Endodermal cell (in vitro differentiated cells): ENCODE results near the gene SERPINI2. TPM values are rescaled to one million over a fixed set of nuclear protein-coding genes. Genes with fewer than 3 reads are reported as not detected.

ENCODE experiments used
- DNase-seq: peaks from one replicate; pipeline ENCODE4 v3.0.0-alpha.2; 2017
- H3K27ac ChIP-seq: 2 replicates; pipeline ENCODE4 v1.5.1; 2013; ENCODE audit warnings: mild to moderate bottlenecking, low read depth, low read length, moderate library complexity
- H3K27me3 ChIP-seq: 2 replicates; pipeline ENCODE4 v1.6.1; 2013; ENCODE audit warnings: mild to moderate bottlenecking, low read length, moderate library complexity; ENCODE audit not compliant: insufficient read depth, control insufficient read depth, poor library complexity, severe bottlenecking
- H3K36me3 ChIP-seq: 2 replicates; pipeline ENCODE4 v1.7.0; 2013; ENCODE audit warnings: mild to moderate bottlenecking, low read length, moderate library complexity; ENCODE audit not compliant: control insufficient read depth, insufficient read depth
- H3K4me1 ChIP-seq: one replicate; pipeline ENCODE4 v1.7.0; 2013; ENCODE audit warnings: low read length; ENCODE audit not compliant: control insufficient read depth, insufficient read depth
- H3K4me3 ChIP-seq: 2 replicates; pipeline ENCODE4 v1.5.1; 2013; ENCODE audit warnings: mild to moderate bottlenecking, low read length, moderate library complexity
- H3K9ac ChIP-seq: 2 replicates; pipeline ENCODE4 v1.6.1; 2013; ENCODE audit warnings: mild to moderate bottlenecking, low read length, moderate library complexity; ENCODE audit not compliant: poor library complexity, severe bottlenecking; ENCODE audit errors: extremely low read depth
- H3K9me3 ChIP-seq: 2 replicates; pipeline ENCODE4 v1.6.1; 2013; ENCODE audit warnings: mild to moderate bottlenecking, low read length, moderate library complexity; ENCODE audit not compliant: control insufficient read depth
- H3K27ac Mint-ChIP-seq: 2 replicates; pipeline ENCODE4 v1.8.0; 2020; ENCODE audit warnings: mixed read lengths
- H3K27me3 Mint-ChIP-seq: 2 replicates; pipeline ENCODE4 v1.8.0; 2021; ENCODE audit warnings: mild to moderate bottlenecking, mixed read lengths; ENCODE audit not compliant: insufficient read depth
- H3K36me3 Mint-ChIP-seq: 2 replicates; pipeline ENCODE4 v1.8.0; 2020; ENCODE audit warnings: low read depth, mixed read lengths
- H3K4me1 Mint-ChIP-seq: 2 replicates; pipeline ENCODE4 v1.8.0; 2020; ENCODE audit warnings: mixed read lengths
- H3K4me3 Mint-ChIP-seq: 2 replicates; pipeline ENCODE4 v1.8.0; 2020; ENCODE audit warnings: mild to moderate bottlenecking, moderate library complexity, mixed read lengths
- H3K9me3 Mint-ChIP-seq: 2 replicates; pipeline ENCODE4 v1.8.0; 2020; ENCODE audit warnings: mild to moderate bottlenecking, mixed read lengths
- WGBS, 2 experiments: methylation state at CpG; one replicate each; pipeline versions ENCODE4 v1.1.5 to v1.1.7; 2013; ENCODE audit warnings: missing lambda C conversion rate in 2 of 2, mixed read lengths in 1 of 2; ENCODE audit not compliant: insufficient coverage in 1 of 2, insufficient read length in 1 of 2; 5-methylcytosine and 5-hydroxymethylcytosine counted together
- total RNA-seq, 2 donors: library from RNA; stranded (reverse); fragmentation: NEBNext Ultra II Directional in 1 of 2; extraction: Animal tissue kit (Norgen Biotek cat#: 25700) in 1 of 2; gene quantifications; 2 replicates in 1 of 2; 3 replicates in 1 of 2; pipeline ENCODE4 v1.2.1, GENCODE V29; 2021
- TF ChIP-seq, protein P1 (sequence below): fragments of 200-600 bp; sonication (generic); conservative IDR thresholded peaks from 2 replicates; pipeline ENCODE4 v1.5.0; 2021; ENCODE audit warnings: antibody characterized with exemption, mild to moderate bottlenecking

SERPINI2 gene
- total RNA-seq, 2 donors from 2014 or later: not detected

DNA sequence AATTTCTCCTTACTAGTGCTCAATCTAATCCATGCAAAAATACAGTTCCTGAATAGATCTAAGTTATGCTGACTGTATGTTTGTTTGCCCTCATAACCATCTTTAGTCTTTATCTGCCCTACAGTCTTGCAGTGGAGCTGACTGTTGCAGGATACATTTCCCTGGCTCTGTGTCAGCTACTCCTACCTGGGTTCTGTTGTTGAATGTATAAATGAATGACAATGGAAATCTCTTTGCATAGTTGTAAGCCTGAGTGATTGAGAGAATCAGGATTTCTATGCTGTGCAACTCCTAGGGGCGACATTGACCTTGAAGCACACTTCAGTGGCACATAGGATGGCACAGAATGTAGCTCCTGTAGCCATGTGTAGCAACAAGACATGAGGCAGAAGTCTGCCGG lies 77.8 kb downstream of the SERPINI2 start:
- no peaks in the 10 kb centered on the region for H3K4me1 Mint-ChIP-seq
- H3K9ac ChIP-seq: no peak overlapping the region
- no peaks in the 10 kb centered on the region for H3K9me3 ChIP-seq
- H3K4me3 ChIP-seq: no peak overlapping the region
- no peaks in the 10 kb centered on the region for H3K36me3 ChIP-seq
- DNase-seq: peak; percentile 43
- no peaks in the 10 kb centered on the region for H3K9me3 Mint-ChIP-seq
- no peak overlapping the region for H3K27ac ChIP-seq
- H3K4me3 Mint-ChIP-seq: no peak overlapping the region
- H3K27ac Mint-ChIP-seq: no peak overlapping the region
- no peaks in the 10 kb centered on the region for H3K27me3 Mint-ChIP-seq
- H3K36me3 Mint-ChIP-seq: no peaks in the 10 kb centered on the region
- WGBS, 2 experiments: 84 to 86% methylated on average over 2 of the region's 2 CpGs
- no peaks in the 10 kb centered on the region for H3K4me1 ChIP-seq
- TF ChIP-seq, protein P1, sequence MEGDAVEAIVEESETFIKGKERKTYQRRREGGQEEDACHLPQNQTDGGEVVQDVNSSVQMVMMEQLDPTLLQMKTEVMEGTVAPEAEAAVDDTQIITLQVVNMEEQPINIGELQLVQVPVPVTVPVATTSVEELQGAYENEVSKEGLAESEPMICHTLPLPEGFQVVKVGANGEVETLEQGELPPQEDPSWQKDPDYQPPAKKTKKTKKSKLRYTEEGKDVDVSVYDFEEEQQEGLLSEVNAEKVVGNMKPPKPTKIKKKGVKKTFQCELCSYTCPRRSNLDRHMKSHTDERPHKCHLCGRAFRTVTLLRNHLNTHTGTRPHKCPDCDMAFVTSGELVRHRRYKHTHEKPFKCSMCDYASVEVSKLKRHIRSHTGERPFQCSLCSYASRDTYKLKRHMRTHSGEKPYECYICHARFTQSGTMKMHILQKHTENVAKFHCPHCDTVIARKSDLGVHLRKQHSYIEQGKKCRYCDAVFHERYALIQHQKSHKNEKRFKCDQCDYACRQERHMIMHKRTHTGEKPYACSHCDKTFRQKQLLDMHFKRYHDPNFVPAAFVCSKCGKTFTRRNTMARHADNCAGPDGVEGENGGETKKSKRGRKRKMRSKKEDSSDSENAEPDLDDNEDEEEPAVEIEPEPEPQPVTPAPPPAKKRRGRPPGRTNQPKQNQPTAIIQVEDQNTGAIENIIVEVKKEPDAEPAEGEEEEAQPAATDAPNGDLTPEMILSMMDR: no peak
- H3K27me3 ChIP-seq: no peaks in the 10 kb centered on the region

DNA sequence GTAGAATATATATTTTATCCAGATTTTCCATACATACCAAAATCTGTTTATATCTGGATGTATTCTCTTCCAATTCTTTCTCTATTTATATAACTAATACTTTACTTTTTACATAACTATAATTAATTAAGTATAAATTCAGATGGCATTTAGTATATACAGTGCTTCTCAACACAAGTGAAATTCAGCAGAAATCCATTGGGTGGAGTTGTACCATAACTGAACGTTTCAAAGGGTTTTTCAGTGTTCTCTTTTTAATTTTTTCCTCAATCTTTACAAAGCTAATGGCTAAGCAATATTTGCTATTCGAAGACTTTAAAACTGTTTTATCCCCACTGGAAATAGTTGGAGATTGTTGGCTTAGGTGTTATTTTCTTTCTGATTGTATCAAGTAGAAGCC lies 79.8 kb downstream of the SERPINI2 start:
- Histone ChIP-seq H3K36me3 (no peaks in the 10 kb centered on the region), H3K27ac (no peak overlapping the region), H3K4me1 (no peaks in the 10 kb centered on the region), H3K9ac (no peak overlapping the region), H3K4me3 (no peak overlapping the region), H3K9me3 (no peaks in the 10 kb centered on the region), H3K27me3 (no peaks in the 10 kb centered on the region)
- no peaks in the 10 kb centered on the region for H3K4me1 Mint-ChIP-seq
- no peaks in the 10 kb centered on the region for H3K36me3 Mint-ChIP-seq
- H3K27me3 Mint-ChIP-seq: peaks cover 3% of the 10 kb centered on the region
- no peak overlapping the region for H3K4me3 Mint-ChIP-seq
- WGBS, 2 experiments: 79 to 88% methylated on average over 1 to 2 of the region's 2 CpGs
- DNase-seq: no peak
- TF ChIP-seq, protein P1: peak; percentile 32
- H3K9me3 Mint-ChIP-seq: no peaks in the 10 kb centered on the region
- no peak overlapping the region for H3K27ac Mint-ChIP-seq

Other genes with a start within 250 kb of the SERPINI2 start
- 1 to 10 TPM; 3.5 to 8.2 TPM for gene ZBBX, start 93.7 kb downstream of the SERPINI2 start, total RNA-seq
- 1 to 10 TPM in 1 of 2 donors, under 1 TPM in 1; 0.93 to 1.6 TPM for gene WDR49, start 179.9 kb upstream of the SERPINI2 start, total RNA-seq